Measurements from ENCODE around the gene RMC1.

GRCh38 chr18:23570912-23571504, 67.7 kb downstream of the RMC1 start:
- TF ChIP-seq, protein P1, sequence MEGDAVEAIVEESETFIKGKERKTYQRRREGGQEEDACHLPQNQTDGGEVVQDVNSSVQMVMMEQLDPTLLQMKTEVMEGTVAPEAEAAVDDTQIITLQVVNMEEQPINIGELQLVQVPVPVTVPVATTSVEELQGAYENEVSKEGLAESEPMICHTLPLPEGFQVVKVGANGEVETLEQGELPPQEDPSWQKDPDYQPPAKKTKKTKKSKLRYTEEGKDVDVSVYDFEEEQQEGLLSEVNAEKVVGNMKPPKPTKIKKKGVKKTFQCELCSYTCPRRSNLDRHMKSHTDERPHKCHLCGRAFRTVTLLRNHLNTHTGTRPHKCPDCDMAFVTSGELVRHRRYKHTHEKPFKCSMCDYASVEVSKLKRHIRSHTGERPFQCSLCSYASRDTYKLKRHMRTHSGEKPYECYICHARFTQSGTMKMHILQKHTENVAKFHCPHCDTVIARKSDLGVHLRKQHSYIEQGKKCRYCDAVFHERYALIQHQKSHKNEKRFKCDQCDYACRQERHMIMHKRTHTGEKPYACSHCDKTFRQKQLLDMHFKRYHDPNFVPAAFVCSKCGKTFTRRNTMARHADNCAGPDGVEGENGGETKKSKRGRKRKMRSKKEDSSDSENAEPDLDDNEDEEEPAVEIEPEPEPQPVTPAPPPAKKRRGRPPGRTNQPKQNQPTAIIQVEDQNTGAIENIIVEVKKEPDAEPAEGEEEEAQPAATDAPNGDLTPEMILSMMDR (IDR thresholded peaks at IDR 0.05) = no peak
- TF ChIP-seq POLR2A (IDR thresholded peaks at IDR 0.05) = no peak
